GM18502 (cell line): Measurements from ENCODE around the gene DKK3.

Source experiments
- ATAC-seq: cut with Tn5 transposase; IDR thresholded peaks from one replicate; pipeline ENCODE4 v1.9.1; 2021; ENCODE audit warnings: mild to moderate bottlenecking; ENCODE audit not compliant: unreplicated experiment, poor library complexity

DKK3 gene

DNA sequence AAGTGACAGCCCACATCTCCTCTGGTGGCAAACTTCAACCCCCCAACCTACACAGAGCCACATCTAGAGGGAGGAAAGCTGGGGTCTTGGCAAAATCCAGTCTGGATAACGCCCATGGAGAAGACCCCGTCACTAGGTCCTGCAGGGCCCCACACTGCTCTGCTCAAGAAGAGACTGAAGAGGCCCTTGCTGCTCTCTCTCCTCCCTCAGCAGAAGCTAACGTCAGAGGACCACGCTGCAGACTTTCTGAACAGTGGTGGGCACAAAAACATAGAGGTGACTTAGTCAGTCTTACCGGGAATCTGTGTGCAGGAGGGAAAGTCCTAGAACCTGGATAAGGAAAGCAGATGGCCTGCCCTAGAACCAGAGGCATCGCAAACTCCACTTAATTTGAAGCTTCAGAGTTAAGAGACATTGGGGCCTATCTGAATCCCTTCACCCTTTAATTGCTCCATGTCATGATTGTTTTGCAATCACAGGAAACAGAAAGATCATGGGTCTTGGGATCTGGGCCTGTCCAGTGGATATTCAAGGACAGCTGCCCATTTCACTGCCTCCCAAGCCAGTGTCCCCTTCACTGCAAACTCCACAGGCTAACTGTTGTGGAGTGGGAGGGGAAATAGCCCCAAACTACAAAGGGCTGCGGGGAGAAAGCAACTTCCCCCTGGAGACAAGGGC lies 1.7 kb downstream of the DKK3 start:
- no peak for ATAC-seq

- ATAC-seq = no peak
Observed at GRCh38 chr11:12005476-12005875, 3.0 kb downstream of the DKK3 start.

DNA sequence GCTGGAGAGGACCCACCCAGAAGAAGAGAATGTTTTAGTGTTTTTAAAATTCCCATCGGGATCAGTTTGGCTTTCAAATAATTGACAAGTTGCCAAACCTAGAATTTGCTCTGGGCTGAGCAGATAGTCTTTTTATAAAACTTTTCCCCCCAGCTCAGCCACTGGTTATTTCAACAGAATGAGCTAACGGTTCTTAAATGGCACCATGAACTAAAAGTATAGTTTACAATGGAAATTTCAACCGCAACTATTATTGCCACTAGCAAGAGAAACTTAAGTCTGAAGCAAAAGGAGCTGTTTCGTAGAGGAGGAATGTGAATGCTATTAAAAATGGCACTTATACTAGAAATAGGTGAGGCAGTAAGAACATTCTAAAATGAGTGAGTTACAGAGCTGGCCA lies 3.4 kb downstream of the DKK3 start:
- no peak for ATAC-seq

DNA sequence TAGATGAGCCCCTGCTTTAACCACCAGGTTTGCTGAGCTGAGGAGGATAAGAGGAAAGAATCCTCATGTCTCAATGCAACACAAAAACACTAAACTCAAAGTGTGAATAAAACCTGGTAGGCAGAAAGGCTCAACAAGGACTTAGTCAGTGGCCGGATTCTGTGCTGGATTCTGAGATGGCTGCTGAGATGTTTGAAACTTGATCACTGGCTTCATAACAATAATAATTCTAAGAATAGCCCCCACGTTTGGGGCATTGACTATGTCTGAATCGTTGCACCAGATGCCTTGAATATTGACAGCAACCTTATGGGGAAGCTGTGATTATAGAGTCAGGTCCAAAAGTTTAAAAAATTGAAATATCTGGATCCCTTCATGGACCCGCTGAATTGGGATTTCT lies 4.6 kb downstream of the DKK3 start:
- ATAC-seq = no peak

GRCh38 chr11:12003336-12003735 lies 5.1 kb downstream of the DKK3 start:
- no peak for ATAC-seq

DNA sequence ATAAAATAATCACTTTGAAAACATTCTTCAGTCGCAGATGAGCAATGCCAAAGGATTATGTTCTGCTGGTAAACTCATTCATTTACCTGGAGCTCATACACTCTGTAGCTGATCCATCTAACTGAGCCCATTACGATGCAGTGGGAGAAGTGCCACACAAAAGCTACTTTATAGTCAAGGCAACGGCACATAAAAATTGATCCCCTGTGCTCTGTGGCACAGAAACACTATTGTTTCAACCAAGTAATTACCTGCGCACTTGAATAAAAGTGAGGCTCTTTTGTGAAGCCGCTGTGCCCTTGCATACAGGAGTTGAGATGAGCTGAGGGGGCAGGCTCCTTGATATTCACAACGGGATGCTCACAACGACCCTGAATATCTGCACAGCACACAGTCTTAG lies 7.2 kb downstream of the DKK3 start:
- no peak for ATAC-seq

- ATAC-seq = peak; percentile 52
Observed at GRCh38 chr11:11998091-11998781, 10.2 kb downstream of the DKK3 start.

- ATAC-seq = no peak
Observed at GRCh38 chr11:11997049-11997322, 11.4 kb downstream of the DKK3 start.

GRCh38 chr11:11996321-11997048 lies 11.9 kb downstream of the DKK3 start:
- ATAC-seq = no peak

- ATAC-seq = no peak
Observed at GRCh38 chr11:11995601-11996000, 12.8 kb downstream of the DKK3 start.

GRCh38 chr11:11993839-11994238 lies 14.6 kb downstream of the DKK3 start:
- no peak for ATAC-seq

GRCh38 chr11:11992257-11993212 lies 15.9 kb downstream of the DKK3 start:
- no peak for ATAC-seq

DNA sequence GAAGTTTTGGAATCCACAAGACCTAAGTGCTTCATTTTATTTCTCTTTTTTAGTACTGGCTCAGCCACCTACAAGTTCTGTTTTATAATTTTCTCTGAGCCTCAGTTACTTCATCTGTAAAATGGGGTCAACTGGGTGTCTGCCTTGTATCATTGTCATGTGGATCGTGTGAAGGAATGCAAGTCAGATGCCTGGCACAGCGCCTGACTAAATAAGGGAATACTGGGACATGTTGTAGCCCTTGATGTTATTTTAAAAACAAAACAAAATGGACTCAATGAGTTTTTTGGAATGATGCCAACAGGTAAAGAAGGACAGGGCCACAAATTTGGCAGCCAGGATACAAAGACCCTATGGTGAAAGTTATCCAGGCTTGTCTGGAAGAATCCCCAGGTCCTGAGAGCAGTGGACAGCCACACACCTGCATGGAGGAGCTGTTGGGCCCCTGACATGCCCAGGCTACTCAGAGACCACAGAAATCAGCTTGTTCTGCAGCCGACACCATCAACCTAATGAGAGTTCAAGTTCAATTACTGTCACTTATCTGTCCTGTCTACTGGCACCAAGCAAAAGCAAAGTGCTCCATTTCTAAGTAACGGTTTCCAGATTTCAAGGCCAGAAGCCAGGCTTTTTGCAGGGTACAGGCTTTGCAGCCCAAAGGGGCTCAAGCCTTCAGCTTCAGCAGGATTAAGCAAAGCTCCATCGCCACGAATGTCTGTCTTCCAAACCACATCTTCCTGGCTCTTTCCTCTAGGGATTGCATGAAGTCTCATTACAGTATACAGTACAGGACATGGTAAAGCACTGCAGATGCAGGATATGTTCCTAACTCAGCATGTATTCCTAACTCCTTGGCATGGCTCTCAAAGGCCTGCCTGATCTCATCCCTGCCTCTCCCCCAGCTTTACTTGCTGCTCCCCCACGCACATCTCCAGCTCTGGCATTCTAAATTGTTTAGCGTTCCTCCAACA lies 18.4 kb downstream of the DKK3 start:
- no peak for ATAC-seq

DNA sequence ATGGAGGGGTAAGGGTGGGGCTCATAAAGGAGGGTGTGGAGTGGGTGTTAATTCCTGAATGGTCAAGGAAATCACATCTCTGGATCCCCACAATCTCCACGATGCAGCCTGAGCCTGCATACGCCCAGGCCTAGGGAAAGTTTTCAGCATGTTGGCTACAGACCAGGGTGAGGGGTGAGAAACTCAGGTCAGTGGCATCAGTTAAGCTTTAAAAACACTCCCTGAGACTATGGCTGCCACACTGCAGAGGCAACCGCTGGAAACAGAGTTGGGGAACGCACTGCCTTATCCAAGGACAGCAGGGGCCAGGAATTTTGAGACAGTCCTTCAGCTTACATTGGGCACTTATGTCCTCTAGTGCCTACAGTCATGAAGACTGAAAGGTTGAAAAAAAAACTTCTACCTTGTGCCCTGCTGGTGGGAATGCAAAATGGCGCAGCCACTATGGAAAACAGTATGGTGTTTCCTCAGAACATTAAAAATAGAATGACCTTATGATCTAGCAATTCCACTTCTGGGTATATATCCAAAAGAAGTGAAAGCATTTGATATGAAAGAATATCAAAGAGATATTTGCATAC lies 19.7 kb downstream of the DKK3 start:
- ATAC-seq = no peak

- no peak for ATAC-seq
Observed at GRCh38 chr11:11988099-11988651, 20.3 kb downstream of the DKK3 start.

- ATAC-seq = no peak
Observed at GRCh38 chr11:11987503-11988022, 20.9 kb downstream of the DKK3 start.

- ATAC-seq = no peak
Observed at GRCh38 chr11:11985954-11986949, 22.2 kb downstream of the DKK3 start.
